RWPE2 (cell line): ENCODE measurements around the gene IGF2R.
"Not testable (repeated sequence)": the region's sequence is repeated elsewhere in the genome, so short reads cannot be mapped to it uniquely, and the experiment has no call there.

Experiments used
- ATAC-seq: fragments of 200-7000 bp; cut with Tn5 transposase; 3 replicates; pipeline ENCODE4 v1.9.1; 2021; ENCODE audit warnings: low read depth
- DNase-seq: peaks from one replicate; pipeline ENCODE4 v3.0.0-alpha.2; 2020; ENCODE audit warnings: low spot score
- H3K27ac ChIP-seq: fragments of 450-650 bp; 2 replicates; pipeline ENCODE4 v1.5.1; 2017; ENCODE audit warnings: mild to moderate bottlenecking; ENCODE audit not compliant: poor library complexity, severe bottlenecking
- H3K27me3 ChIP-seq: fragments of 250-450 bp; sonication (Bioruptor Pico); 2 replicates; pipeline ENCODE4 v1.5.1; 2021; ENCODE audit warnings: mild to moderate bottlenecking, moderate library complexity; ENCODE audit not compliant: insufficient read depth, poor library complexity, severe bottlenecking
- H3K36me3 ChIP-seq: fragments of 250-450 bp; sonication (Bioruptor Pico); 2 replicates; pipeline ENCODE4 v1.5.1; 2020; ENCODE audit warnings: low read depth, mild to moderate bottlenecking, moderate library complexity
- H3K4me1 ChIP-seq: fragments of 250-450 bp; sonication (Bioruptor Pico); 2 replicates; pipeline ENCODE4 v1.5.1; 2021; ENCODE audit warnings: mild to moderate bottlenecking, moderate library complexity; ENCODE audit not compliant: insufficient read depth, poor library complexity, severe bottlenecking
- H3K4me3 ChIP-seq: fragments of 250-450 bp; sonication (Bioruptor Pico); 2 replicates; pipeline ENCODE4 v1.5.1; 2021; ENCODE audit warnings: mild to moderate bottlenecking, moderate library complexity; ENCODE audit not compliant: severe bottlenecking
- H3K9me3 ChIP-seq: fragments of 250-450 bp; sonication (Bioruptor Pico); 2 replicates; pipeline ENCODE4 v1.5.1; 2021; ENCODE audit warnings: mild to moderate bottlenecking, moderate library complexity; ENCODE audit not compliant: severe bottlenecking
- CTCF ChIP-seq: fragments of 450-650 bp; IDR thresholded peaks from one replicate; pipeline ENCODE4 v1.5.1; 2017; ENCODE audit warnings: mild to moderate bottlenecking, moderate library complexity; ENCODE audit not compliant: poor library complexity, severe bottlenecking

The IGF2R gene

GRCh38 chr6:160086754-160087153 lies 117.9 kb downstream of the IGF2R start:
- no peak for TF ChIP-seq CTCF
- H3K27me3 ChIP-seq = no peaks in the 10 kb centered on the region
- H3K27ac ChIP-seq = no peak overlapping the region
- no peaks in the 10 kb centered on the region for H3K4me1 ChIP-seq
- H3K4me3 ChIP-seq = no peak overlapping the region
- H3K9me3 ChIP-seq = no peaks in the 10 kb centered on the region
- DNase-seq (no peak), ATAC-seq (no peak)
- H3K36me3 ChIP-seq = peaks cover 75% of the 10 kb centered on the region

GRCh38 chr6:160088069-160088783 lies 119.3 kb downstream of the IGF2R start:
- DNase-seq = no peak
- Histone ChIP-seq H3K4me3 (no peak overlapping the region), H3K27ac (no peak overlapping the region), H3K4me1 (no peaks in the 10 kb centered on the region), H3K36me3 (peaks cover 71% of the 10 kb centered on the region), H3K27me3 (no peaks in the 10 kb centered on the region), H3K9me3 (no peaks in the 10 kb centered on the region)
- peak; percentile 74 for ATAC-seq
- peak; percentile 79 for TF ChIP-seq CTCF

- Histone ChIP-seq H3K36me3 (peaks cover 64% of the 10 kb centered on the region), H3K4me3 (no peak overlapping the region), H3K27me3 (no peaks in the 10 kb centered on the region), H3K9me3 (no peaks in the 10 kb centered on the region), H3K27ac (no peak overlapping the region), H3K4me1 (no peaks in the 10 kb centered on the region)
- DNase-seq (no peak), ATAC-seq (no peak)
- peak; percentile 42 for TF ChIP-seq CTCF
Measured at GRCh38 chr6:160088784-160089533, 120.1 kb downstream of the IGF2R start.

GRCh38 chr6:160089534-160089897 lies 120.6 kb downstream of the IGF2R start:
- no peak for DNase-seq
- H3K27ac ChIP-seq = no peak overlapping the region
- no peak for ATAC-seq
- H3K36me3 ChIP-seq = peaks cover 66% of the 10 kb centered on the region
- TF ChIP-seq CTCF = no peak
- no peaks in the 10 kb centered on the region for H3K9me3 ChIP-seq
- no peaks in the 10 kb centered on the region for H3K27me3 ChIP-seq
- H3K4me3 ChIP-seq = no peak overlapping the region
- H3K4me1 ChIP-seq = no peaks in the 10 kb centered on the region

GRCh38 chr6:160090442-160091239 lies 121.8 kb downstream of the IGF2R start:
- not testable (repeated sequence) for H3K4me1 ChIP-seq, H3K27me3 ChIP-seq, H3K9me3 ChIP-seq, DNase-seq, H3K27ac ChIP-seq, ATAC-seq, H3K4me3 ChIP-seq
- H3K36me3 ChIP-seq = peaks cover 62% of the 10 kb centered on the region

- peaks cover 64% of the 10 kb centered on the region for H3K36me3 ChIP-seq
Measured at GRCh38 chr6:160092176-160092575, 123.3 kb downstream of the IGF2R start.

More at GRCh38 chr6:160092176-160092575, 123.3 kb downstream of the IGF2R start:
- DNase-seq, ATAC-seq, H3K9me3 ChIP-seq, H3K27ac ChIP-seq, H3K4me1 ChIP-seq, H3K4me3 ChIP-seq, H3K27me3 ChIP-seq: not testable (repeated sequence)
